ENCODE results near the gene SLCO4A1.
"Not testable (repeated sequence)": the region's sequence is repeated elsewhere in the genome, so short reads cannot be mapped to it uniquely, and the experiment has no call there.

Gene SLCO4A1

GRCh38 chr20:62622877-62623487 is 19.3 kb upstream of the SLCO4A1 start:
- no peak for DNase-seq (ENCODE audit: low read depth in 2 of 2)

GRCh38 chr20:62623488-62624324 is 18.6 kb upstream of the SLCO4A1 start:
- peak; percentile 71 to 73 for DNase-seq (ENCODE audit: low read depth in 2 of 2)

- no peak for DNase-seq (ENCODE audit: low read depth in 2 of 2)
These were observed 18.0 kb upstream of the SLCO4A1 start for GRCh38 chr20:62624325-62624690.

- no peak for DNase-seq (ENCODE audit: low read depth in 2 of 2)
These were observed 17.4 kb upstream of the SLCO4A1 start for GRCh38 chr20:62624719-62625453.

- DNase-seq (ENCODE audit: low read depth in 2 of 2): no peak
These were observed 16.8 kb upstream of the SLCO4A1 start for GRCh38 chr20:62625516-62625915.

- no peak for DNase-seq (ENCODE audit: low read depth in 2 of 2)
These were observed 16.3 kb upstream of the SLCO4A1 start for GRCh38 chr20:62625921-62626547.

- not testable (repeated sequence) for DNase-seq (ENCODE audit: low read depth in 2 of 2)
These were observed 14.9 kb upstream of the SLCO4A1 start for GRCh38 chr20:62627425-62627824.

GRCh38 chr20:62627901-62628612 is 14.2 kb upstream of the SLCO4A1 start:
- DNase-seq (ENCODE audit: low read depth in 2 of 2): no peak

- DNase-seq (ENCODE audit: low read depth in 2 of 2): no peak
These were observed 13.6 kb upstream of the SLCO4A1 start for GRCh38 chr20:62628691-62629090.

GRCh38 chr20:62629864-62630470 is 12.3 kb upstream of the SLCO4A1 start:
- no peak for DNase-seq (ENCODE audit: low read depth in 2 of 2)

- DNase-seq (ENCODE audit: low read depth in 2 of 2): no peak
These were observed 10.7 kb upstream of the SLCO4A1 start for GRCh38 chr20:62631336-62632308.

GRCh38 chr20:62632575-62633090 is 9.7 kb upstream of the SLCO4A1 start:
- no peak for DNase-seq (ENCODE audit: low read depth in 2 of 2)

GRCh38 chr20:62633598-62634329 is 8.5 kb upstream of the SLCO4A1 start:
- DNase-seq (ENCODE audit: low read depth in 2 of 2): no peak

GRCh38 chr20:62634330-62634967 is 7.9 kb upstream of the SLCO4A1 start:
- DNase-seq (ENCODE audit: low read depth in 2 of 2): no peak

- no peak for DNase-seq (ENCODE audit: low read depth in 2 of 2)
These were observed 7.1 kb upstream of the SLCO4A1 start for GRCh38 chr20:62635232-62635631.

- DNase-seq (ENCODE audit: low read depth in 2 of 2): no peak
These were observed 6.5 kb upstream of the SLCO4A1 start for GRCh38 chr20:62635852-62636251.

- no peak for DNase-seq (ENCODE audit: low read depth in 2 of 2)
These were observed 5.9 kb upstream of the SLCO4A1 start for GRCh38 chr20:62636446-62636845.

GRCh38 chr20:62637110-62637509 is 5.2 kb upstream of the SLCO4A1 start:
- no peak for DNase-seq (ENCODE audit: low read depth in 2 of 2)

All from stimulated activated CD8-positive, alpha-beta memory T cell treated with anti-CD3 and anti-CD28 coated beads, Interleukin-15, amount 100 ng/mL, for 4 hours (primary cell).